Embryonic facial prominence (tissue), 1 donor: Measurements from ENCODE around the gene LARP6.
"Not testable (repeated sequence)": the region's sequence is repeated elsewhere in the genome, so short reads cannot be mapped to it uniquely, and the experiment has no call there.

ENCODE experiments used
- DNase-seq: peaks from one replicate; pipeline ENCODE4 v3.0.0-alpha.2; 2016; ENCODE audit errors: extremely low spot score

LARP6 gene

GRCh38 chr15:70829371-70830166 lies 24.4 kb downstream of the LARP6 start:
- DNase-seq = no peak

GRCh38 chr15:70827721-70828120 lies 26.2 kb downstream of the LARP6 start:
- no peak for DNase-seq

- no peak for DNase-seq
Measured at GRCh38 chr15:70826634-70827033, 27.3 kb downstream of the LARP6 start.

- DNase-seq = no peak
Measured at GRCh38 chr15:70825841-70826240, 28.1 kb downstream of the LARP6 start.

- no peak for DNase-seq
Measured at GRCh38 chr15:70823196-70823595, 30.8 kb downstream of the LARP6 start.

GRCh38 chr15:70820214-70820613 lies 33.7 kb downstream of the LARP6 start:
- no peak for DNase-seq

- no peak for DNase-seq
Measured at GRCh38 chr15:70818580-70818979, 35.4 kb downstream of the LARP6 start.

GRCh38 chr15:70817266-70817665 lies 36.7 kb downstream of the LARP6 start:
- DNase-seq = no peak

- DNase-seq = no peak
Measured at GRCh38 chr15:70815604-70816003, 38.4 kb downstream of the LARP6 start.

- not testable (repeated sequence) for DNase-seq
Measured at GRCh38 chr15:70815011-70815410, 38.9 kb downstream of the LARP6 start.

GRCh38 chr15:70812827-70813364 lies 41.1 kb downstream of the LARP6 start:
- DNase-seq = no peak

GRCh38 chr15:70810916-70811578 lies 42.9 kb downstream of the LARP6 start:
- no peak for DNase-seq

- no peak for DNase-seq
Measured at GRCh38 chr15:70806992-70807712, 46.8 kb downstream of the LARP6 start.

- not testable (repeated sequence) for DNase-seq
Measured at GRCh38 chr15:70804388-70804787, 49.6 kb downstream of the LARP6 start.

- no peak for DNase-seq
Measured at GRCh38 chr15:70802629-70803028, 51.3 kb downstream of the LARP6 start.

- no peak for DNase-seq
Measured at GRCh38 chr15:70801109-70801508, 52.8 kb downstream of the LARP6 start.

GRCh38 chr15:70799667-70800450 lies 54.1 kb downstream of the LARP6 start:
- peak; percentile 39 for DNase-seq

- DNase-seq = no peak
Measured at GRCh38 chr15:70797464-70797863, 56.5 kb downstream of the LARP6 start.

- DNase-seq = no peak
Measured at GRCh38 chr15:70796516-70797310, 57.2 kb downstream of the LARP6 start.

- DNase-seq = peak; percentile 22
Measured at GRCh38 chr15:70795311-70795665, 58.7 kb downstream of the LARP6 start.
